HTR-8/SVneo (cell line): ENCODE data around the gene DUOXA2.
"Not testable (repeated sequence)": the region's sequence is repeated elsewhere in the genome, so short reads cannot be mapped to it uniquely, and the experiment has no call there.

Source experiments
- DNase-seq: peaks from one replicate; pipeline ENCODE4 v3.0.0; 2011; ENCODE audit warnings: low spot score, mixed read lengths; ENCODE audit not compliant: insufficient read length
- FAIRE-seq: peaks from 2 replicates; lab custom pipeline; 2011; peaks lifted over from hg19 to GRCh38; lab: Jason Lieb, UNC

Gene DUOXA2

GRCh38 chr15:45114076-45114750 is at the start of gene DUOXA2, which contains the start of gene DUOX2:
Gene DUOXA2, plus strand, starts transcription at chr15:45114326. Its CDS starts 280 bp downstream, at chr15:45114606.
Gene DUOX2, minus strand, starts transcription at chr15:45114172. Its CDS starts 761 bp downstream, at chr15:45113411.
- no peak for FAIRE-seq
- DNase-seq = no peak

DNA sequence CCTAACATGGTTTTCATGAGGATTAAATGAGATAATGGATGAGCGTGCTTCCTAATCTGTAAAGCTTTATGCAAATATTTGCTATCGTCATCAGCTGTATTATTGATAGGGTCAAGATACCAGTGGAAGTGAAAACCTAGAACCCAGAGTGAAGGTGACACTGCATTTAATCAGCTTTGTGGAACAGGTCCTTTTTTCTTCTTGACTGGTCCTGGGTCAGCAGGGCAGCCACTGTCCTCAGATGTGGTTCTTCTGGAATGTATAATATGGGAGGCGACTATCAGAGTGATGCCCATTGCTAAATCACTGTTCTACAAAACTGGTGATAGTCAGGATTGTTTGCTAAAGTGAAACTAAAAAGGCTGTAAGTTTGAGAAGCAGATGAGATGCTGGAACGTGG is 49.7 kb upstream of the DUOXA2 start:
- no peak for DNase-seq
- no peak for FAIRE-seq

DNA sequence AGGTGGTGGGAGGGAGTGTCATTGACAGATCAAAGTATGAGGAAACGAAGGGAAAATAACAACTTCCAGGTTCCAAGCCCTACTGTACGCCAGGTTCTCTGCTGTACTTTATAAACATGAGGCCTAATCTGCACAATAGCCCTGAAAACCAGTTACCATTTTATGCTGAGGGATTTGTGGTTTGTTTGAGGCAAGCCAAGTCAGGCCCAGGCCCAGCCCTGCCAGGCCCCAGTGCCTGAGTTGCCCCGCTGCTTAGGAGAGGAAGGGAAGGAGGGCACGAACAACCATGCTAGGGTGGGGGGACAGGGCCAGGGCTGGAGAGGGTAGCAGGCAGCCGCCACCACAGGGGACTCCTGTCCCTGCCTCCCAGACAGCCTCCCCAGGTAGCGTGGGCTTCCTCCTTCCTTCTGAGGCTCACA is 44.2 kb upstream of the DUOXA2 start:
- DNase-seq, FAIRE-seq: not testable (repeated sequence)

DNA sequence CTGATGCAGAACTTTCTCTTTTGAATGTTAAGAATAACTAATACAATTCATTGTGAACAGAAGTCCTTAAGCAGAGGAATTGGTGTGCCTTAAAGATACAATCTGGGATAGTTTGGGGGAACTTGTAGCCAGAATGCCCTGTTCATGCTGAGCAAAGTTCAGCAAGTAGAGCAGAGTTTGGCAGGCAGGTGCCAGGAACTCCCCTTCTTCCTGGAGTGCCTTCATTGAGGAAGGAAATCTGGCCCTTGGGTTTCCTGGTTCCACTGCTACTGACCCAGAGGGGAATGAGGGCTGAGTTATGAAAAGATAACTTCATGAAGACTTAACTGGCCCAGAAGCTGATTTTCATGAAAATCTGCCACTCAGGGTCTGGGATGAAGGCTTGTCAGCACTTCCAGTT is 40.5 kb upstream of the DUOXA2 start:
- not testable (repeated sequence) for DNase-seq, FAIRE-seq

- DNase-seq, FAIRE-seq: not testable (repeated sequence)
Observed at GRCh38 chr15:45075440-45076320, 38.4 kb upstream of the DUOXA2 start.

DNA sequence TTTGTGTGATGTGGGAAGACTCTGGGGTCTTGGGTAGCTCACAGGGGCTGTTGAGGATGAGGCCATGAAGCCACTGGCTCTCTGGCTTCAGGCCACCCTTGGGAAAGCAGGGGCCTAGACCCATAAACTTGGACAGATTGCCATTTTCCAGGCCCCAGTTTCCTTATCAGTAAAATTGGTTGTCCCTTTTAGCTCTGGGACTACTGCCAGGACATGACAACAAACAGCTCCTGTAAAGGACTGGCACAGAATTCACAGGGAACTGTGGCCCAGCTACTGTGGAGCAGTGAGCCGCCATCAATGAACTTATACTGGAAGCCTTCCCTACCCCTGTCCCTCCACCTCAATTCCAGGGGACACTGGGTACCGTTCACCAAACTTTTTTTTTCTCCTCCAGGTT is 36.7 kb upstream of the DUOXA2 start:
- DNase-seq, FAIRE-seq: not testable (repeated sequence)

GRCh38 chr15:45079201-45079600 is 34.9 kb upstream of the DUOXA2 start:
- not testable (repeated sequence) for FAIRE-seq, DNase-seq

GRCh38 chr15:45079628-45080246 is 34.4 kb upstream of the DUOXA2 start:
- not testable (repeated sequence) for FAIRE-seq, DNase-seq

DNA sequence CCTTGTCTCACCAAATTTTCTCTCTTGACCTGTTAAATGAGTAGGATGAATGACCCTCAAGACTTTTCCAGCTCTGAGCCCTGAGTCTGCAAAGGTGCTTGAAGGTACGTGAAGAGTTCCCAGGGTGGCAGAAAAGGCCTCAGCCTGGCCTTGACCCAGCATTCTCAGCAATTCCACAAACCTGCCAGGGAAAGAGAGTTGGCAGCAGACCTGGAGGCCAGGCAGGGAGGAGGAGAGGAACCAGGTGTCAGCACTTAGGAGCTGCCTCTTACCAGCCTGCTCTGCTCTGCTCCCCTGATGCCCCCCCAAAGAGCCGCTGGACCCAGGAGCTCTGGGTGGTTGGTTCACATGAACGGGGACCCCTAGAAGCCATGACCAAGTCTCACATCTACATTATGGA is 33.5 kb upstream of the DUOXA2 start:
- not testable (repeated sequence) for DNase-seq, FAIRE-seq

- not testable (repeated sequence) for FAIRE-seq, DNase-seq
Observed at GRCh38 chr15:45082412-45082811, 31.7 kb upstream of the DUOXA2 start.

- DNase-seq (no peak), FAIRE-seq (no peak)
Observed at GRCh38 chr15:45083223-45083622, 30.9 kb upstream of the DUOXA2 start.

GRCh38 chr15:45084163-45084562 is 30.0 kb upstream of the DUOXA2 start:
- DNase-seq = no peak

GRCh38 chr15:45087513-45087912 is 26.6 kb upstream of the DUOXA2 start:
- FAIRE-seq (no peak), DNase-seq (no peak)

More at GRCh38 chr15:45084163-45084562, 30.0 kb upstream of the DUOXA2 start:
- no peak for FAIRE-seq

- no peak for FAIRE-seq
- DNase-seq = no peak
Observed at GRCh38 chr15:45088801-45089711, 25.1 kb upstream of the DUOXA2 start.

DNA sequence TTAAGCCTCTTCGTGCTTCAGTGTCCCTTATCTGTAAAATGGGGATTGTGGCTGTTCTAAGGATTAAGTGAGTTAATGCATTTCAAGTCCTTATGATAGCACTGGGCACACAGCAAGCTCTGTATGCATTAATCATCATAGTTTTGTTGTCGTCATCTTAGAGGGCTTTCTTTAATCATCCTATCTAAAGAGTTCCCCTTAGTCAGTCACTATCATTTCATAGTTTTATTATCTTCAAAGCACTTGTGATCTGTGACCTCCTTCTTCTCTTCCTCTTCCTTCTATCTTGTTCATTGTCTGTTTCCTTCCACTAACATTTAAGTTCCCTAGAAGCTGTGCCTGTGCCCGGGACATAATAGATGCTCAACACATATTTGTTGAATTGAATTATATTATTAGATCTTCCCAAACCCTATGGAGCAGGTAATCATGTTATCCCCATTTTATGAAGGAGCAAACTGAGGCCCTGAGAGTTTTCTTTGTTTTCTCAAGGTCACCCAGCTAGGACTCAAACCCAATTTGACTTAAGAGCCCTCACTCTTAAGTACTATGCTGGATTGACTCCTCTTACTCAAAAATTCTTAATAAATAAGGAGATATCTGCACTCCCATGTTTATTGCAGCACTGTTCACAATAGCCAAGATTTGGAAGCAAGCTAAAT is 24.3 kb upstream of the DUOXA2 start:
- FAIRE-seq (no peak), DNase-seq (no peak)

GRCh38 chr15:45091161-45091560 is 23.0 kb upstream of the DUOXA2 start:
- FAIRE-seq (no peak), DNase-seq (no peak)

DNA sequence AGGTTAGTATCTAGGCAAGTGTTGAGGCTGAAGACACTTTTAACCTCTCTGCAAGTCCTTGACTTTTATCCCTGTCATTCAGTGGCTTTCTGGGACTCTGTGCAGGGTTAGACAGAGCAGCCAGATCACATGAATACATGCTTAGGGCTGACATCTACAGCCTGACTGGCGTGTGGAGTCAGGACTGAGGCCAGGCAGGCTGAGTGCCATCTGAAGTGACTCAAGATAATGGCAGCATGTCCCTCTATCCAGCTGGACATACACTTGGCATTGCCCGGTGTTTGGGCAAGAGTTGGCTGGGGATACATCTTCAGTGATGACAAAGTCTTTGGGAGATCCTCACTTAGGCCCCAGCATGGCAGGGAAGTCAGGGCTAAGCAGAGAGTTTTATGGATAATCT is 22.6 kb upstream of the DUOXA2 start:
- DNase-seq = no peak
- FAIRE-seq = no peak

- FAIRE-seq = no peak
- DNase-seq = no peak
Observed at GRCh38 chr15:45093013-45093412, 21.1 kb upstream of the DUOXA2 start.
